Cardiac fibroblast (primary cell): ENCODE data around the gene NKD1.

Source experiments
- DNase-seq, 2 donors: peaks; one replicate each; pipeline versions ENCODE4 v3.0.0 to v3.0.0-alpha.2; 2010; ENCODE audit warnings: low read depth in 2 of 2
- H3K4me3 ChIP-seq, 2 donors: replicated peaks in 1 of 2; 1 replicate in 1 of 2; 2 replicates in 1 of 2; pipeline ENCODE4 v1.5.1; 2011; ENCODE audit warnings: low read depth in 2 of 2, low read length in 2 of 2, mild to moderate bottlenecking in 2 of 2, moderate library complexity in 1 of 2
- TF ChIP-seq, protein P1 (sequence below): IDR thresholded peaks from one replicate; pipeline ENCODE4 v1.5.1; 2011; ENCODE audit warnings: low read depth, mild to moderate bottlenecking, low read length, inconsistent platforms

The NKD1 gene

DNA sequence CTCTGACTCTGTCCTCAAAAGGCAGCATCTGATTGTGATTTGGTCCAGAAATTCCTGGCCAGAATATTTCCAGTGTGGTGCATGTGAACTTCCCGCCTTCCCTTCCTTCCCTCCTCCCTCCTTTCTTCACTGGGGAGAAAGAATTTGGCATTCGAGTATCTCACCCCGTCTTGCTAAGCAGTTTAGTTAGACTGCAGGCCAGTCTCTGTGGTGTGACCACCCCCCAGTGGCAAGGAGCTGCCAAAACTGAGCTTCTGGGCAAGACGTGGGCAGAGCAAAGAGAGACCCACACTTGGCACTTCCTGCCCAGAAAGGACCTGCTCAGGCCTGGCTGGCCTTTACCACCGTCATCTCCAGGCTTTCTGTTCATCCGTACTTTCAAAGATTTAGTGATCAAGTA is 96.5 kb downstream of the NKD1 start:
- no peak overlapping the region for H3K4me3 ChIP-seq
- TF ChIP-seq, protein P1, sequence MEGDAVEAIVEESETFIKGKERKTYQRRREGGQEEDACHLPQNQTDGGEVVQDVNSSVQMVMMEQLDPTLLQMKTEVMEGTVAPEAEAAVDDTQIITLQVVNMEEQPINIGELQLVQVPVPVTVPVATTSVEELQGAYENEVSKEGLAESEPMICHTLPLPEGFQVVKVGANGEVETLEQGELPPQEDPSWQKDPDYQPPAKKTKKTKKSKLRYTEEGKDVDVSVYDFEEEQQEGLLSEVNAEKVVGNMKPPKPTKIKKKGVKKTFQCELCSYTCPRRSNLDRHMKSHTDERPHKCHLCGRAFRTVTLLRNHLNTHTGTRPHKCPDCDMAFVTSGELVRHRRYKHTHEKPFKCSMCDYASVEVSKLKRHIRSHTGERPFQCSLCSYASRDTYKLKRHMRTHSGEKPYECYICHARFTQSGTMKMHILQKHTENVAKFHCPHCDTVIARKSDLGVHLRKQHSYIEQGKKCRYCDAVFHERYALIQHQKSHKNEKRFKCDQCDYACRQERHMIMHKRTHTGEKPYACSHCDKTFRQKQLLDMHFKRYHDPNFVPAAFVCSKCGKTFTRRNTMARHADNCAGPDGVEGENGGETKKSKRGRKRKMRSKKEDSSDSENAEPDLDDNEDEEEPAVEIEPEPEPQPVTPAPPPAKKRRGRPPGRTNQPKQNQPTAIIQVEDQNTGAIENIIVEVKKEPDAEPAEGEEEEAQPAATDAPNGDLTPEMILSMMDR, result no peak
- peak; percentile 16 to 63 for DNase-seq

DNA sequence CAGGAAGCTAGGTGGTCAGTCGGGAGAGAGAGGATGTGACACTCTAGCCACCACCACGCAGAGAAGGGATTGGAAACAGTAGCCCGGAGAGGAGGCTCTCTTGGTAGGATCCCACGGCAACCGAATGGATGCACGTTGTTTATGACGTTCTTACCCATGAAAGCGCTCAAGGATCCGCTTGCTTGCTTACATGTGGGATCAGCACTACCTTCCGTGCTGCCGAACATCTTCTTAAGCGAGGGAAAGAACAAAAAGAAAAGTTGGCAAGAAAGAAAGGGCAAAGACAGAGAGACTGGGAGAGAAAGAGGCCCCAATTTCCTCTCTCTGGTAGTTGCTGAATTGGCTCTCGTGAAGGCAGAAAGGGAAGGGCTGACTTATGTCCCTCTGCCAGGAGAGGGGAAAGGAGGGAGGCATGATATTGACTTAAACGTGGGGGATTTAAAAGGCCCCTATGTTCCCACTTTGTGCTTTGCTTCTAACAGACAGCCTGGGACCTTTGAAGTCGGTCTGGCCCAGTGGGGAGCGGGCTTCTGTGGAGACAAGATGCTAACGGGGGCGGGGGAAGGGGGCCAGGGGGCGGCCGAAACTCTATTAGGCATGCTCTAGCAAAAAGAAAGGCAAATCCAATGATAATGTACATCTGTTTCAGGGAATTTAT is 97.5 kb downstream of the NKD1 start:
- no peak for DNase-seq
- TF ChIP-seq, protein P1, result no peak

DNA sequence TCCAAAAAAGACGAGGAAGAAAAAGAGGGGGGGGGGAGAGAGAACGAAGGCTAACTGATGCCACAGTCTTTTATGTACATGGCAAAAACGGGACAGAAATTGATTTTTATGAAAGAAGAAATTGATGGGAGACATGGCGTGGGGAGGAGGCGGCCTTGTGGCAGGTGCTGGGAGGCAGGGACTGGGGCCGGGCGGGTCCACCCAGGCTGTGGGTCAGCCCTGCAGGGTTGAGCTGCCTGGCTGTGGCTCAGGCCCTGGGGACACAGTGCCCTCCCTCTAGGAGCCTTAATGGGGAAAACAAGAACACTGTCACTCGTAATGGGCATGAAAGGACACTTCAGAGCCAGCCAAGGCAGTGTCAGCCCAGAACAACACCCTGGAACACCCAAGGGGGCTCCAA is 98.1 kb downstream of the NKD1 start:
- no peak for DNase-seq
- no peak overlapping the region for H3K4me3 ChIP-seq
- TF ChIP-seq, protein P1, result no peak

More for the DNA sequence above, 97.5 kb downstream of the NKD1 start:
- no peak overlapping the region for H3K4me3 ChIP-seq

DNA sequence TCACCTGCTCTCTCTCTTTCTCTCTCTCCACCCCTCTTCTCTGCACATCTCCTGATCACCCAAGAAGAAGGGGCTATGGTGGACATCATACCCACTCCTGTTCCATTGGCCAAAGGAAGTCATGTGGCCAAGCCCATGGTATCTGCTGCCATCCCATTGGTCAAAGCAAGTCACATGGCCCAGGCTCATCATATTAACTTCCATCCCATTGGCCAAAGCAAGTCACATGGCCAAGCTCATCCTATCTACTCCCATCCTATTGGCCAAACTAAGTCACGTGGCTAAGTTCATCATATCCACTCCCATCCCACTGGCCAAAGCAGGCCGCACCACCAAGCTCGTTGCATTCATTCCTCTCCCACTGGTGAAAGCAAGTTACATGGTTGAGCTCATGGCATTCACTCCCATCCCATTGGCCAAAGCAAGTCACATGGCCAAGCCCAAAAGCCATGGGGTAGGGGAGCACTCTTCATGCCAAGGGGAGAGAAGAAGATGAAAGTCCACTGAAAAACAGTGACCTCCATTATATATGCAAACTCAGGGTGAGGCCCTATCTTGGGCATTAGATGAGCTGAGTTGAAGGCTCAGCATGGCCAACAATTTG is 103.7 kb downstream of the NKD1 start:
- DNase-seq, result no peak
- no peak overlapping the region for H3K4me3 ChIP-seq
- TF ChIP-seq, protein P1, result no peak

DNA sequence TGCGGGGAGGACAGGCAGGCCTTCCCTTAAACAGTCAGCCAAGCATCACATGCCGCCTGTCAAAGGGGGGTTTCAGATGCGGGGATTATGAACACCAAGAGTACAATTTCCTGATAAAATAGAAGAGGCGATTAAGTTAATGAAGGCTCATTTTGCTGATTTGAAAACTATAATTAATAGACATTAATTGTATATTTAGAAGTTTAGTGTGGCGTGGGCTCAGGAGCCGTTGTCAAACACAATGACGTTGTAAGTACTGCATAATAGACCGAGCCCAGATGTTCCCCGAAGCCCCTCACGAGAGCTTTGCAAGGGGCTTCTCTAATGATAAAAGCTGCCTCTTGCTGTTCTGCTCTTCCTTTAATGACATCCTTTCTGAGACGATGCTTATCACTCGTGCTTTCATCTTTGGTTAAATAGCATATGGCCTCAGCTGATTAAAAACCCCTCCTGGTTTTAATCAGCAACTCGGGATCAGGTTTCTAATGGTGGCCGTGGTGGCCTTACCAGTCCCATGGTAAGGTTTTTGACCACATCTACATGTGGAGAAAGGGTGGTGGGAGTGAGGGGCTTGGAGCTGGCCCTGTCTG is 104.7 kb downstream of the NKD1 start:
- no peak for DNase-seq
- H3K4me3 ChIP-seq, result no peak overlapping the region
- TF ChIP-seq, protein P1, result no peak

DNA sequence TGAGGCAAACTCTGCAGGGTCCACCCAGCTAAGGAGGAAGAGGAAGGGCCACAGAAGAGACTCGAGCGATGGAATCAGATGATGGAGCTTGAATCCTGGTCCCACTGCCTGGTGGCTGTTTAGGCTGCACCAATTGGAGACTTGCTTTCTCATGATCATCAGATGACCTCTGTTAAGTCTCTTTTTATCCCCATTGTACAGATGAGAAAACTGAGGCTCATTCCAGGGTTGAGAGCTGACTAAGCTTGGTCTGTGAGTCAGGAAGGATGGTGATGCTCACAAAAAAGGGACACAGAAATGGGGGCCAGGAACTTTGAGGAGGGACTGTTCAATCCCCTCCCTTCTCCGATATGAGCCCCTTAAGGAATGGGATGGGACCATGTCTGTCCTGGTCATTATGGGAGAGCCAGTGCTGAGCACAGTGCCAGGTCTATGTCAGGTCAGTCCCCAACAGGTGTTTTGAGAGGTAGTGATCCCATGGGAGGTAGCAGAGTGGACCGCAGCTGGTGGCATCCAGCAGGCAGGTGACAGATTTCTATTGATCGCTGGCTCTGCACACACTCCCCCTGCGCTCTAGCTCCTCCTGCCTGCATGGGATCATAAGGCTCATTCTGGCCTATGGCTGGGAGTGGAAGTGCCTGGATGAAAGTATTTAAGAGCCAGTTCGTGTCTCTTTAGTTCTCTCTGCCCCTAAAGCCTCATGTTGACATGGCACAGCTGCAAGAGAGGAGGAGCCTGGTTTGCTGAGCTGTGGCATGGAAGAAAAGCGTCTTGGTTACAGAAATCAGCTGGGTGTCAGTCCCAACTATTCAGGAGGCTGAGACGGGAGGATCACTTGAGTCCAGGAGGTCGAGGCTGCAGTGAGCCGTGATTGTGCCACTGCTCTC is 105.7 kb downstream of the NKD1 start:
- TF ChIP-seq, protein P1, result no peak

More for the DNA sequence above, 105.7 kb downstream of the NKD1 start:
- no peak overlapping the region for H3K4me3 ChIP-seq
- DNase-seq, result no peak
